SK-N-SH treated with all-trans-retinoic acid at 6 μM for 48 hours (cell line): ENCODE measurements around the gene CAB39L.

Experiments
- BACH2 ChIP-seq: fragments of 250-450 bp; sonication (Bioruptor Pico); IDR thresholded peaks from 2 replicates; pipeline ENCODE4 v1.9.0; 2021; ENCODE audit warnings: mild to moderate bottlenecking, borderline replicate concordance
- GLIS3 ChIP-seq: fragments of 250-450 bp; sonication (Bioruptor Pico); IDR thresholded peaks from 2 replicates; pipeline ENCODE4 v1.5.0; 2020; ENCODE audit warnings: mild to moderate bottlenecking, moderate library complexity
- OSR1 ChIP-seq: fragments of 250-450 bp; sonication (Bioruptor Pico); IDR thresholded peaks from 2 replicates; pipeline ENCODE4 v1.8.0; 2022; ENCODE audit warnings: moderate library complexity, mild to moderate bottlenecking, inconsistent platforms
- RARB ChIP-seq: fragments of 250-450 bp; sonication (Bioruptor Pico); IDR thresholded peaks from 2 replicates; pipeline ENCODE4 v1.8.0; 2021; ENCODE audit warnings: mild to moderate bottlenecking, moderate library complexity
- ZFP30 ChIP-seq: fragments of 450-650 bp; formaldehyde crosslinking; IDR thresholded peaks from 2 replicates; pipeline ENCODE4 v1.5.0; 2022; ENCODE audit warnings: mild to moderate bottlenecking, moderate library complexity
- TF ChIP-seq, protein P1 (sequence below): fragments of 250-450 bp; sonication (Bioruptor Pico); IDR thresholded peaks from 2 replicates; pipeline ENCODE4 v1.5.1; 2020; ENCODE audit warnings: low read depth, mild to moderate bottlenecking, moderate library complexity
- TF ChIP-seq, protein P2 (sequence below): fragments of 250-450 bp; sonication (Bioruptor Pico); IDR thresholded peaks from 2 replicates; pipeline ENCODE4 v1.5.1; 2021; ENCODE audit warnings: mild to moderate bottlenecking, moderate library complexity

DNA sequence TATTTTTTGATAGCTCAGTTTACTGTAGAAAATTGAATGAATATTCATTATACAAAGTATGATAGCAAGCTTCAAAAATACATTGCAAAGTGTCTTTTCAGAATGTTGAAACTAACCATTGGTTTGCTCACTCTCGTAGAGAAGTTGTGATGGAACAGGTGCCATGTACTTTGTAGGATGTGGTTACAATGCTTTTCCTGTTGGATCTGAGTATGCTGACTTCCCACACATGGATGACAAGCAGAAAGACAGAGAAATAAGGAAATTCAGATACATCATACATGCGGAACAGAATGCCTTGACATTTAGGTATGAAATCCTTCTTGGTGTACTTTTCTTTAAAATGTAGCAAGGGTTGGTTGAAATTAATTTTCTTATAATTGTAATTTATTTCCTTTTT is 165.7 kb downstream of the CAB39L start:
- TF ChIP-seq BACH2 (CRISPR knock-in tag), result no peak
- TF ChIP-seq, protein P1, sequence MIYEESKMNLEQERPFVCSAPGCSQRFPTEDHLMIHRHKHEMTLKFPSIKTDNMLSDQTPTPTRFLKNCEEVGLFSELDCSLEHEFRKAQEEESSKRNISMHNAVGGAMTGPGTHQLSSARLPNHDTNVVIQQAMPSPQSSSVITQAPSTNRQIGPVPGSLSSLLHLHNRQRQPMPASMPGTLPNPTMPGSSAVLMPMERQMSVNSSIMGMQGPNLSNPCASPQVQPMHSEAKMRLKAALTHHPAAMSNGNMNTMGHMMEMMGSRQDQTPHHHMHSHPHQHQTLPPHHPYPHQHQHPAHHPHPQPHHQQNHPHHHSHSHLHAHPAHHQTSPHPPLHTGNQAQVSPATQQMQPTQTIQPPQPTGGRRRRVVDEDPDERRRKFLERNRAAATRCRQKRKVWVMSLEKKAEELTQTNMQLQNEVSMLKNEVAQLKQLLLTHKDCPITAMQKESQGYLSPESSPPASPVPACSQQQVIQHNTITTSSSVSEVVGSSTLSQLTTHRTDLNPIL (CRISPR knock-in tag), result no peak
- TF ChIP-seq RARB (CRISPR knock-in tag), result no peak
- TF ChIP-seq, protein P2, sequence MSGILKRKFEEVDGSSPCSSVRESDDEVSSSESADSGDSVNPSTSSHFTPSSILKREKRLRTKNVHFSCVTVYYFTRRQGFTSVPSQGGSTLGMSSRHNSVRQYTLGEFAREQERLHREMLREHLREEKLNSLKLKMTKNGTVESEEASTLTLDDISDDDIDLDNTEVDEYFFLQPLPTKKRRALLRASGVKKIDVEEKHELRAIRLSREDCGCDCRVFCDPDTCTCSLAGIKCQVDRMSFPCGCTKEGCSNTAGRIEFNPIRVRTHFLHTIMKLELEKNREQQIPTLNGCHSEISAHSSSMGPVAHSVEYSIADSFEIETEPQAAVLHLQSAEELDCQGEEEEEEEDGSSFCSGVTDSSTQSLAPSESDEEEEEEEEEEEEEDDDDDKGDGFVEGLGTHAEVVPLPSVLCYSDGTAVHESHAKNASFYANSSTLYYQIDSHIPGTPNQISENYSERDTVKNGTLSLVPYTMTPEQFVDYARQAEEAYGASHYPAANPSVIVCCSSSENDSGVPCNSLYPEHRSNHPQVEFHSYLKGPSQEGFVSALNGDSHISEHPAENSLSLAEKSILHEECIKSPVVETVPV (CRISPR knock-in tag), result no peak
- TF ChIP-seq OSR1 (CRISPR knock-in tag), result no peak
- no peak for TF ChIP-seq ZFP30
- no peak for TF ChIP-seq GLIS3 (CRISPR knock-in tag)
